Kidney (tissue), 14 donors: ENCODE results near the gene PLAC1. TPM values are rescaled to one million over a fixed set of nuclear protein-coding genes. Genes with fewer than 3 reads are reported as not detected.

Experiments used
- DNase-seq, 5 donors: peaks; one replicate each; pipeline ENCODE4 v3.0.0-alpha.2; 2013 to 2020
- FAIRE-seq: peaks from 2 replicates; lab custom pipeline; 2012; peaks lifted over from hg19 to GRCh38; lab: Jason Lieb, UNC
- H3K27ac ChIP-seq, 2 donors: one replicate each; pipeline ENCODE4 v1.7.0; 2013; ENCODE audit warnings: low read depth in 2 of 2, low read length in 2 of 2, inconsistent platforms in 1 of 2
- H3K27me3 ChIP-seq: one replicate; pipeline ENCODE4 v1.7.1; 2013; ENCODE audit warnings: low read length, inconsistent platforms; ENCODE audit not compliant: control insufficient read depth, insufficient read depth
- H3K36me3 ChIP-seq, 3 donors: one replicate each; pipeline versions ENCODE4 v1.7.0 to v1.7.1; 2013; ENCODE audit warnings: low read length in 3 of 3, control low read depth in 1 of 3, inconsistent platforms in 1 of 3; ENCODE audit not compliant: insufficient read depth in 3 of 3, control insufficient read depth in 2 of 3
- H3K4me1 ChIP-seq, 3 donors: one replicate each; pipeline versions ENCODE4 v1.7.0 to v1.7.1; 2013; ENCODE audit warnings: low read length in 3 of 3, inconsistent platforms in 1 of 3, low read depth in 1 of 3; ENCODE audit not compliant: control insufficient read depth in 2 of 3, insufficient read depth in 2 of 3
- H3K4me3 ChIP-seq, 3 donors: one replicate each; pipeline versions ENCODE4 v1.7.0 to v1.8.1; 2013; ENCODE audit warnings: low read length in 3 of 3, control low read depth in 1 of 3, inconsistent platforms in 1 of 3
- H3K9ac ChIP-seq, 3 donors: one replicate each; pipeline versions ENCODE4 v1.7.0 to v1.7.1; 2013; ENCODE audit warnings: low read length in 3 of 3, control low read depth in 1 of 3, inconsistent platforms in 1 of 3
- H3K9me3 ChIP-seq, 3 donors: one replicate each; pipeline versions ENCODE4 v1.7.0 to v1.7.1; 2013; ENCODE audit warnings: low read length in 3 of 3, control low read depth in 1 of 3, inconsistent platforms in 1 of 3; ENCODE audit not compliant: control insufficient read depth in 2 of 3, insufficient read depth in 1 of 3
- intact Hi-C: fragments of 100-400 bp; cut with DNase I; formaldehyde crosslinking; loops from one replicate; pipeline ENCODE4 v1.11.1; 2022
- polyA plus RNA-seq: library from polyadenylated mRNA; stranded (reverse); fragments of 350-450 nt; fragmentation: Illumina TruSeq; extraction: RNeasy Lipid Tissue Mini Kit (QIAGEN cat#74804); gene quantifications from one replicate; pipeline ENCODE4 v1.2.3, GENCODE V29; 2014; ENCODE audit warnings: low read depth, low replicate concordance; ENCODE audit not compliant: insufficient read depth
- total RNA-seq: library from RNA; stranded (reverse); fragmentation: NEBNext Ultra II Directional; extraction: Animal tissue kit (Norgen Biotek cat#: 25700); gene quantifications from one replicate; pipeline ENCODE4 v1.2.1, GENCODE V29; 2021
- TF ChIP-seq, protein P1 (sequence below): IDR thresholded peaks from 3 replicates; pipeline ENCODE4 v1.5.1; 2012; ENCODE audit warnings: mild to moderate bottlenecking, moderate library complexity, borderline replicate concordance; ENCODE audit not compliant: insufficient read depth; ENCODE audit errors: extremely low read depth
- donor health status: control.
- donor health status: control.
- donor health status: control.
- donor health status: control.
- donor health status: control.
- donor health status: DM: yes; HTN: yes; CAD: no.
- donor health status: Normal renal cell carcinoma (clear cell type).

PLAC1 gene
- total and polyA plus RNA-seq, 2 donors from 2014 or later: not detected

DNA sequence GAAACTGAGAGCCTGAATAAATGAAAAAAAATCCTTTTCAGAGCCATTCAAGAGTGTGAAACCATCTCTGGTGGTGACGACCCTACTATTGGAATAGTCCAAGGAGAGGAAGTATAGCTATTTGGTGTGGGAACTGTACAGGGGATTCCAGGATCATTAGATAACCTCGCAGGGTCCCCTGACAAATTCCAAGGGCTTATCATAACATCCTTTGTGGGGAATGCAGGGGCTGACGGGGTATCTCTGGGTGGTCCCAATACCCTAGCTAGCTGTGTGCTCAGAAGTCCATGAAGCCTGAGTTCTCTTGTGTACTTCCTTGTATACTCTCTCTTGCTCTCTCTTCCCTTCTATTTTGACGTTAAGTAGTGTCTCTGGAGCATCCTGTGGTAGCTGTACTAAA, 13.8 kb upstream of the PLAC1 start:
- H3K9ac ChIP-seq: no peak overlapping the region
- no peak overlapping the region for H3K4me3 ChIP-seq
- no peak for FAIRE-seq
- no peak overlapping the region for H3K27ac ChIP-seq
- H3K9me3 ChIP-seq: no peaks in the 10 kb centered on the region
- no peaks in the 10 kb centered on the region for H3K4me1 ChIP-seq
- intact Hi-C loops: no loop called here
- TF ChIP-seq, protein P1, sequence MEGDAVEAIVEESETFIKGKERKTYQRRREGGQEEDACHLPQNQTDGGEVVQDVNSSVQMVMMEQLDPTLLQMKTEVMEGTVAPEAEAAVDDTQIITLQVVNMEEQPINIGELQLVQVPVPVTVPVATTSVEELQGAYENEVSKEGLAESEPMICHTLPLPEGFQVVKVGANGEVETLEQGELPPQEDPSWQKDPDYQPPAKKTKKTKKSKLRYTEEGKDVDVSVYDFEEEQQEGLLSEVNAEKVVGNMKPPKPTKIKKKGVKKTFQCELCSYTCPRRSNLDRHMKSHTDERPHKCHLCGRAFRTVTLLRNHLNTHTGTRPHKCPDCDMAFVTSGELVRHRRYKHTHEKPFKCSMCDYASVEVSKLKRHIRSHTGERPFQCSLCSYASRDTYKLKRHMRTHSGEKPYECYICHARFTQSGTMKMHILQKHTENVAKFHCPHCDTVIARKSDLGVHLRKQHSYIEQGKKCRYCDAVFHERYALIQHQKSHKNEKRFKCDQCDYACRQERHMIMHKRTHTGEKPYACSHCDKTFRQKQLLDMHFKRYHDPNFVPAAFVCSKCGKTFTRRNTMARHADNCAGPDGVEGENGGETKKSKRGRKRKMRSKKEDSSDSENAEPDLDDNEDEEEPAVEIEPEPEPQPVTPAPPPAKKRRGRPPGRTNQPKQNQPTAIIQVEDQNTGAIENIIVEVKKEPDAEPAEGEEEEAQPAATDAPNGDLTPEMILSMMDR: no peak
- no peak for DNase-seq
- H3K27me3 ChIP-seq: no peaks in the 10 kb centered on the region
- no peaks in the 10 kb centered on the region for H3K36me3 ChIP-seq

DNA sequence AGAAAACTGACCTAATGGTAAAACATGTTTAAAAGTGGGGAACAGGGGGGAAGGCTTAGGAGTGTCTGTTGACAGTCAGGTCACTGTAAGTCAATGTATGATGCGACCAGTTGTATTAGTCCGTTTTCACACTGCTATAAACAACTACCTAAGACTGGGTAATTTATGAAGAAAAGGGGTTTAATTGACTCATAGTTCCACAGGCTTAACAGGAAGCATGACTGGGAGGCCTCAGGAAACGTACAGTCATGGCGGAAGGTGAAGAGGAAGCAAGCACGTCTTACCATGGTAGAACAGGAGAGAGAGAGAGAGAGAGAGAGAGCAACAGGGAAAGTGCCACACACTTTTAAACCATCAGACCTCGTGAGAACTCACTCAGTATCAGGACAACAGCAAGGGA, 13.0 kb upstream of the PLAC1 start:
- no peak overlapping the region for H3K4me3 ChIP-seq
- H3K9ac ChIP-seq: no peak overlapping the region
- no peak for FAIRE-seq
- no peaks in the 10 kb centered on the region for H3K4me1 ChIP-seq
- H3K36me3 ChIP-seq: no peaks in the 10 kb centered on the region
- no peak overlapping the region for H3K27ac ChIP-seq
- no peak for DNase-seq
- H3K9me3 ChIP-seq: no peaks in the 10 kb centered on the region
- intact Hi-C loops: no loop called here
- no peaks in the 10 kb centered on the region for H3K27me3 ChIP-seq
- TF ChIP-seq, protein P1: no peak

DNA sequence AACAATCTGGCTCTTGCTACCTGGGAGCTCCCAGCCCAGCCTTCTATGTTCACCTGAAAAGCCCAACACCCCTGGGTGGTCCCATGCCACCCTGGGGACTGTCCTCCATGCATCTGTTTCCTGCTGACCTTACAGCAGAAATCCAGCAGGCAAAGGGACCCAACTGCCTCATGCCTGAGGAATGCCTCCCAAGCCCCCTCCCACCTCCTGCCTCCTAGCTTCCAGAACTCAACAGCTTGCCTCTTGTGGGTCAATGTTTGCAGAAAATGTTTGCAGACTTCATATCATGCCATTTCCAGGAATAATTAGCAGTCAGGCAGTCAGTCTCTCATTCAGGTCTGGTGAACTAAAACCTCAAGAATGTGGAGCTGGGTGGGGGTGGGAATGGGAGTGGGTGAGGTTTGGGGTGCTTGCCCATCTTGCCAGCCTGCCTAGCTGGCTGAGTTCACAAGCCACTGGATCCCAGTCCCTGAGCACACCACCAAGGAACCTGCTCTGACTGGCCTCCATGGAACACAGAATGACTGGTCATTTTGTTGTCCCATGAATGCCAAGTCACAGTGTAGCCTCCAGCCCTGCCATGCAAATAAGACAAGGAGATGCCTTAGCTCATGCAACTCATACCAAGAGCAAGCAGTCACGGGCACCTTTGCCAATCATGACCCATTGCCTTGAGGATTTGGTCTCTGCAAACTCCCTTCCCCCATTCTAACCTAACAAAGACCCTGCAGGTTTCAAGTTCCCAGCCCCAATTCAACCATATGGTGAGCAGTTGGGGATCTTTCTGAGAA, 12.1 kb upstream of the PLAC1 start:
- Histone ChIP-seq H3K36me3 (no peaks in the 10 kb centered on the region), H3K27me3 (no peaks in the 10 kb centered on the region), H3K4me1 (no peaks in the 10 kb centered on the region), H3K27ac (no peak overlapping the region), H3K9ac (no peak overlapping the region), H3K4me3 (no peak overlapping the region), H3K9me3 (no peaks in the 10 kb centered on the region)
- intact Hi-C loops: no loop called here
- FAIRE-seq (no peak), DNase-seq (peak in 2 of 5 donors; percentile 46 to 78)
- TF ChIP-seq, protein P1: no peak
